HCT116 (cell line): ENCODE results near the gene FCGR3A. TPM values are rescaled to one million over a fixed set of nuclear protein-coding genes. Genes with fewer than 3 reads are reported as not detected.

Experiments used
- ATAC-seq: fragments of 200-7000 bp; cut with Tn5 transposase; 2 replicates; pipeline ENCODE4 v1.9.1; 2020; ENCODE audit warnings: mild to moderate bottlenecking, moderate library complexity
- BruUV-seq: library from RNA; stranded (reverse); fragments of 400-500 nt; replicated peaks from 2 replicates; lab custom pipeline; 2021; lab: Mats Ljungman, UMichigan
- CTCF ChIA-PET: fragments of 300-600 bp; sonication (Branson Sonifier 250); formaldehyde crosslinking; loops from one replicate; lab custom pipeline; 2021; ENCODE audit warnings: antibody characterized with exemption; lab: Charles Lee
- POLR2A ChIA-PET: fragments of 300-600, 350-600 bp; sonication (Branson Sonifier 250); formaldehyde crosslinking; loops from one replicate; lab custom pipeline; 2021; ENCODE audit warnings: antibody characterized with exemption; lab: Charles Lee
- RAD21 ChIA-PET, 2 experiments: fragments of 300-600 bp; sonication (Branson Sonifier 250); formaldehyde crosslinking; loops; one replicate each; lab custom pipeline; 2023; ENCODE audit warnings: low total read pairs in 2 of 2; ENCODE audit not compliant: uncharacterized antibody in 2 of 2, unreplicated experiment in 2 of 2, low non-redundant PET in 1 of 2; lab: Charles Lee
- DNase-seq: peaks from one replicate; pipeline ENCODE4 v3.0.0-alpha.2; 2010; ENCODE audit warnings: low read depth, low spot score
- H2AFZ ChIP-seq: fragments of 200-600 bp; shearing (Covaris generic), sonication (generic); 2 replicates; pipeline ENCODE4 v1.6.1; 2017; ENCODE audit warnings: low read depth, mixed run types, mixed read lengths, antibody characterized with exemption, low read length; ENCODE audit not compliant: poor library complexity, severe bottlenecking
- H3K27ac ChIP-seq: 2 replicates; pipeline ENCODE4 v1.5.1; 2012; ENCODE audit warnings: low read depth, low read length
- H3K27me3 ChIP-seq: fragments of 200-600 bp; sonication (generic); 2 replicates; pipeline ENCODE4 v1.6.1; 2016; ENCODE audit warnings: mixed run types, low read length, mixed read lengths; ENCODE audit not compliant: insufficient read depth
- H3K36me3 ChIP-seq, 2 experiments: fragments of 200-500 bp in 1 of 2; fragments of 200-600 bp in 1 of 2; sonication (Bioruptor generic) in 1 of 2; sonication (generic) in 1 of 2; 2 replicates each; pipeline versions ENCODE4 v1.5.1 to v1.6.1; 2014 to 2016; ENCODE audit warnings: low read length in 2 of 2, inconsistent platforms in 1 of 2, mixed read lengths in 1 of 2, mixed run types in 1 of 2; ENCODE audit not compliant: insufficient read depth in 2 of 2, control insufficient read depth in 1 of 2
- H3K4me1 ChIP-seq, 2 experiments: fragments of 200-600 bp in 1 of 2; sonication (generic) in 1 of 2; 2 replicates each; pipeline versions ENCODE4 v1.5.1 to v1.6.1; 2012 to 2017; ENCODE audit warnings: low read length in 2 of 2, inconsistent platforms in 1 of 2, mild to moderate bottlenecking in 1 of 2, mixed read lengths in 1 of 2, mixed run types in 1 of 2, moderate library complexity in 1 of 2; ENCODE audit not compliant: insufficient read depth in 2 of 2, control insufficient read depth in 1 of 2
- H3K4me2 ChIP-seq: fragments of 200-600 bp; sonication (generic); 2 replicates; pipeline ENCODE4 v1.6.1; 2017; ENCODE audit warnings: mixed run types, low read length, mixed read lengths
- H3K4me3 ChIP-seq, 2 experiments: fragments of 200-600 bp in 1 of 2; sonication (generic) in 1 of 2; replicated peaks in 1 of 2; 2 replicates each; pipeline ENCODE4 v1.5.1; 2011 to 2016; ENCODE audit warnings: low read length in 2 of 2, control low read depth in 1 of 2, low read depth in 1 of 2, mild to moderate bottlenecking in 1 of 2, mixed read lengths in 1 of 2, mixed run types in 1 of 2
- H3K79me2 ChIP-seq: fragments of 200-600 bp; sonication (generic); 2 replicates; pipeline ENCODE4 v1.6.1; 2017; ENCODE audit warnings: mild to moderate bottlenecking, mixed run types, low read length, moderate library complexity, mixed read lengths; ENCODE audit not compliant: insufficient read depth
- H3K9ac ChIP-seq: fragments of 200-600 bp; sonication (generic); 2 replicates; pipeline ENCODE4 v1.6.1; 2016; ENCODE audit warnings: low read length, mixed read lengths
- H3K9me2 ChIP-seq: fragments of 200-600 bp; sonication (generic), shearing (Covaris generic); 2 replicates; pipeline ENCODE4 v1.6.1; 2017; ENCODE audit warnings: mixed run types, mild to moderate bottlenecking, moderate library complexity; ENCODE audit not compliant: insufficient read depth
- H3K9me3 ChIP-seq, 2 experiments: fragments of 200-500 bp in 1 of 2; fragments of 200-600 bp in 1 of 2; sonication (Bioruptor generic) in 1 of 2; sonication (generic) in 1 of 2; 2 replicates each; pipeline ENCODE4 v1.6.1; 2014 to 2017; ENCODE audit warnings: low read length in 2 of 2, mixed read lengths in 2 of 2, inconsistent platforms in 1 of 2, low read depth in 1 of 2, mild to moderate bottlenecking in 1 of 2, mixed run types in 1 of 2, moderate library complexity in 1 of 2; ENCODE audit not compliant: control insufficient read depth in 1 of 2, insufficient read depth in 1 of 2
- H4K20me1 ChIP-seq: fragments of 200-600 bp; sonication (generic), shearing (Covaris generic); 2 replicates; pipeline ENCODE4 v1.6.1; 2017; ENCODE audit warnings: mixed run types, mild to moderate bottlenecking, moderate library complexity; ENCODE audit not compliant: insufficient read depth
- CBX3 ChIP-seq: IDR thresholded peaks from 2 replicates; pipeline ENCODE4 v1.6.1; 2012; ENCODE audit warnings: low read depth
- CEBPB ChIP-seq: IDR thresholded peaks from 2 replicates; pipeline ENCODE4 v1.6.1; 2012; ENCODE audit warnings: low read depth
- EGR1 ChIP-seq: IDR thresholded peaks from 2 replicates; pipeline ENCODE4 v1.6.1; 2012; ENCODE audit warnings: low read depth
- ELF1 ChIP-seq: IDR thresholded peaks from 2 replicates; pipeline ENCODE4 v1.6.1; 2012; ENCODE audit warnings: low read depth, borderline replicate concordance
- EZH2 ChIP-seq: fragments of 200-600 bp; sonication (generic); IDR thresholded peaks from 2 replicates; pipeline ENCODE4 v1.6.1; 2017; ENCODE audit warnings: antibody characterized with exemption, mixed run types
- FOSL1 ChIP-seq: IDR thresholded peaks from 2 replicates; pipeline ENCODE4 v1.6.1; 2012; ENCODE audit warnings: low read depth
- JUND ChIP-seq: IDR thresholded peaks from 2 replicates; pipeline ENCODE4 v1.6.1; 2012
- POLR2AphosphoS5 ChIP-seq: IDR thresholded peaks from 2 replicates; pipeline ENCODE4 v1.6.1; 2011; ENCODE audit warnings: mild to moderate bottlenecking, low read depth, low read length, moderate library complexity
- REST ChIP-seq: IDR thresholded peaks from 2 replicates; pipeline ENCODE4 v1.6.1; 2012; ENCODE audit warnings: low read depth
- SP1 ChIP-seq: IDR thresholded peaks from 2 replicates; pipeline ENCODE4 v1.6.1; 2012; ENCODE audit warnings: low read depth
- SRF ChIP-seq: IDR thresholded peaks from 2 replicates; pipeline ENCODE4 v1.6.1; 2012; ENCODE audit warnings: low read depth
- YY1 ChIP-seq: IDR thresholded peaks from 2 replicates; pipeline ENCODE4 v1.6.1; 2011; ENCODE audit warnings: low read length, low read depth, moderate library complexity, mild to moderate bottlenecking; ENCODE audit not compliant: insufficient replicate concordance; ENCODE audit errors: extremely low read depth
- ZBTB33 ChIP-seq: IDR thresholded peaks from 2 replicates; pipeline ENCODE4 v1.6.1; 2011; ENCODE audit warnings: mild to moderate bottlenecking, low read length, moderate library complexity; ENCODE audit not compliant: insufficient replicate concordance; ENCODE audit errors: extremely low read depth
- ZFX ChIP-seq: fragments of 450-650 bp; IDR thresholded peaks from 2 replicates; pipeline ENCODE4 v1.6.1; 2017
- ZNF274 ChIP-seq: fragments of 200-500 bp; sonication (Bioruptor generic); IDR thresholded peaks from 2 replicates; pipeline ENCODE4 v1.6.1; 2014; ENCODE audit warnings: mild to moderate bottlenecking, low read depth, low read length, inconsistent platforms
- intact Hi-C: fragments of 100-400 bp; cut with micrococcal nuclease; formaldehyde crosslinking; loops from 2 replicates; pipeline ENCODE4 v1.10.0; 2022
- total RNA-seq: library from RNA; stranded (reverse); gene quantifications from one replicate; pipeline ENCODE4 v1.2.1, GENCODE V29; 2021; ENCODE audit not compliant: unreplicated experiment
- TF ChIP-seq, protein P1 (sequence below): IDR thresholded peaks from 2 replicates; pipeline ENCODE4 v1.6.1; 2012
- TF ChIP-seq, protein P2 (sequence below): IDR thresholded peaks from 2 replicates; pipeline ENCODE4 v1.6.1; 2012
- TF ChIP-seq, protein P3 (sequence below), 3 experiments: fragments of 200-600 bp in 1 of 3; sonication (generic) in 1 of 3; IDR thresholded peaks in 2 of 3; conservative IDR thresholded peaks in 1 of 3; 2 replicates each; pipeline ENCODE4 v1.5.1; 2012 to 2017; ENCODE audit warnings: low read depth in 2 of 3, low read length in 2 of 3, antibody characterized with exemption in 1 of 3, borderline replicate concordance in 1 of 3, control low read depth in 1 of 3, mild to moderate bottlenecking in 1 of 3, mixed read lengths in 1 of 3, mixed run types in 1 of 3, moderate library complexity in 1 of 3; ENCODE audit not compliant: insufficient read depth in 1 of 3

Gene FCGR3A
- total RNA-seq, 1 experiment from 2014 or later: 0.17 TPM

- RAD21 ChIA-PET: no interaction called here
- Histone ChIP-seq H2AFZ (no peak overlapping the region), H3K4me2 (no peak overlapping the region), H3K9me3 (no peaks in the 10 kb centered on the region), H3K79me2 (no peaks in the 10 kb centered on the region), H3K9me2 (no peaks in the 10 kb centered on the region; the same call in 1 of the 2 replicates), H3K9ac (no peak overlapping the region), H4K20me1 (no peaks in the 10 kb centered on the region), H3K4me3 (no peak overlapping the region), H3K27me3 (no peaks in the 10 kb centered on the region), H3K27ac (no peak overlapping the region), H3K36me3 (no peaks in the 10 kb centered on the region), H3K4me1 (no peaks in the 10 kb centered on the region)
- CTCF ChIA-PET: interaction anchor here (0.6 kb wide), 1 partner anchor 236 kb away, joined by 3 read pairs; no protein-coding TSS in a partner anchor
- BruUV-seq: no TSS peak
- intact Hi-C loops: no loop called here
- TF ChIP-seq EZH2 (no peak), REST (no peak), EGR1 (no peak), ZNF274 (no peak), YY1 (no peak), ZBTB33 (no peak), JUND (no peak), ELF1 (no peak), POLR2AphosphoS5 (no peak), SP1 (no peak), SRF (no peak), CBX3 (no peak), ZFX (no peak), CEBPB (no peak), FOSL1 (no peak)
- TF ChIP-seq, protein P1, sequence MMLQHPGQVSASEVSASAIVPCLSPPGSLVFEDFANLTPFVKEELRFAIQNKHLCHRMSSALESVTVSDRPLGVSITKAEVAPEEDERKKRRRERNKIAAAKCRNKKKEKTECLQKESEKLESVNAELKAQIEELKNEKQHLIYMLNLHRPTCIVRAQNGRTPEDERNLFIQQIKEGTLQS: no peak
- TF ChIP-seq, protein P2, sequence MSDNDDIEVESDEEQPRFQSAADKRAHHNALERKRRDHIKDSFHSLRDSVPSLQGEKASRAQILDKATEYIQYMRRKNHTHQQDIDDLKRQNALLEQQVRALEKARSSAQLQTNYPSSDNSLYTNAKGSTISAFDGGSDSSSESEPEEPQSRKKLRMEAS: no peak
- TF ChIP-seq, protein P3, sequence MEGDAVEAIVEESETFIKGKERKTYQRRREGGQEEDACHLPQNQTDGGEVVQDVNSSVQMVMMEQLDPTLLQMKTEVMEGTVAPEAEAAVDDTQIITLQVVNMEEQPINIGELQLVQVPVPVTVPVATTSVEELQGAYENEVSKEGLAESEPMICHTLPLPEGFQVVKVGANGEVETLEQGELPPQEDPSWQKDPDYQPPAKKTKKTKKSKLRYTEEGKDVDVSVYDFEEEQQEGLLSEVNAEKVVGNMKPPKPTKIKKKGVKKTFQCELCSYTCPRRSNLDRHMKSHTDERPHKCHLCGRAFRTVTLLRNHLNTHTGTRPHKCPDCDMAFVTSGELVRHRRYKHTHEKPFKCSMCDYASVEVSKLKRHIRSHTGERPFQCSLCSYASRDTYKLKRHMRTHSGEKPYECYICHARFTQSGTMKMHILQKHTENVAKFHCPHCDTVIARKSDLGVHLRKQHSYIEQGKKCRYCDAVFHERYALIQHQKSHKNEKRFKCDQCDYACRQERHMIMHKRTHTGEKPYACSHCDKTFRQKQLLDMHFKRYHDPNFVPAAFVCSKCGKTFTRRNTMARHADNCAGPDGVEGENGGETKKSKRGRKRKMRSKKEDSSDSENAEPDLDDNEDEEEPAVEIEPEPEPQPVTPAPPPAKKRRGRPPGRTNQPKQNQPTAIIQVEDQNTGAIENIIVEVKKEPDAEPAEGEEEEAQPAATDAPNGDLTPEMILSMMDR (IDR thresholded peaks at IDR 0.05 in 2 of 3, conservative IDR thresholded peaks at IDR 0.05 in 1 of 3; ENCODE audit: borderline replicate concordance in 1 of 3, insufficient read depth in 1 of 3, low read depth in 2 of 3, low read length in 2 of 3): no peak
- POLR2A ChIA-PET: no interaction called here
- no peak for ATAC-seq
- DNase-seq: no peak
Observed at GRCh38 chr1:161505686-161506085, 43.9 kb downstream of the FCGR3A start.
